ENCODE data around the gene UPF2. TPM values are rescaled to one million over a fixed set of nuclear protein-coding genes. Genes with fewer than 3 reads are reported as not detected.

UPF2 gene
- polyA plus RNA-seq, 3 donors, result 2.7 to 6.7 (median 4.3) TPM

GRCh38 chr10:11918384-11918783 lies 124.2 kb downstream of the UPF2 start:
- H3K27ac ChIP-seq (ENCODE audit: low read depth in 1 of 2, low read length in 2 of 2), result no peak overlapping the region
- H3K4me2 ChIP-seq (replicated peaks; ENCODE audit: extremely low read depth, low read length, poor library complexity, severe bottlenecking), result no peak overlapping the region
- no peaks in the 10 kb centered on the region for H3K4me1 Mint-ChIP-seq
- H3K9me3 Mint-ChIP-seq, result no peaks in the 10 kb centered on the region
- no peak overlapping the region for H3K9ac ChIP-seq (ENCODE audit: insufficient read depth, low read length, poor library complexity, severe bottlenecking)
- no peaks in the 10 kb centered on the region for H3K4me1 ChIP-seq (ENCODE audit: control insufficient read depth in 1 of 2, insufficient read depth in 2 of 2, low read length in 2 of 2)
- no peaks in the 10 kb centered on the region for H3K79me2 ChIP-seq (ENCODE audit: insufficient read depth, low read length)
- intact Hi-C loops (cut with micrococcal nuclease), result no loop called here
- no peak overlapping the region for H3K4me3 Mint-ChIP-seq
- WGBS (ENCODE audit: insufficient coverage), result 100% methylated on average over 3 of the region's 8 CpGs
- peaks cover 0 to 2% (median 0%) of the 10 kb centered on the region in 3 donors for H3K27me3 Mint-ChIP-seq (ENCODE audit: low read depth in 3 of 3)
- peaks cover 38 to 46% of the 10 kb centered on the region in 2 donors for H3K36me3 Mint-ChIP-seq
- H3K4me3 ChIP-seq (replicated peaks in 1 of 3; ENCODE audit: low read depth in 2 of 3, low read length in 3 of 3), result no peak overlapping the region
- no peaks in the 10 kb centered on the region for H3K27me3 ChIP-seq (ENCODE audit: control insufficient read depth in 2 of 2, insufficient read depth in 2 of 2, low read length in 2 of 2)
- peaks cover 38 to 53% of the 10 kb centered on the region in 2 donors for H3K36me3 ChIP-seq (replicated peaks in 1 of 2; ENCODE audit: control insufficient read depth in 1 of 2, insufficient read depth in 2 of 2, low read length in 2 of 2)
- no peaks in the 10 kb centered on the region for H3K9me3 ChIP-seq (replicated peaks in 1 of 2; ENCODE audit: control insufficient read depth in 1 of 2, insufficient read depth in 1 of 2, low read length in 2 of 2)
- no peak overlapping the region for H2AFZ ChIP-seq (ENCODE audit: insufficient read depth, low read depth, low read length, poor library complexity, severe bottlenecking)
- H3K27ac Mint-ChIP-seq, result peak overlapping the region in 1 of 7 donors; percentile 13
- DNase-seq, result no peak
- no peak for TF ChIP-seq CTCF (IDR thresholded peaks at IDR 0.05)
- no peaks in the 10 kb centered on the region for H4K20me1 ChIP-seq (ENCODE audit: insufficient read depth, low read length)

- Mint-ChIP-seq H3K36me3 (no peaks in the 10 kb centered on the region), H3K27ac (no peak overlapping the region), H3K9me3 (no peaks in the 10 kb centered on the region), H3K4me1 (no peaks in the 10 kb centered on the region), H3K4me3 (no peak overlapping the region), H3K27me3 (ENCODE audit: low read depth in 3 of 3) (peaks cover 0 to 2% (median 2%) of the 10 kb centered on the region in 3 donors)
- H3K9me3 ChIP-seq (replicated peaks in 1 of 2; ENCODE audit: control insufficient read depth in 1 of 2, insufficient read depth in 1 of 2, low read length in 2 of 2), result no peaks in the 10 kb centered on the region
- peaks cover 0 to under 1% of the 10 kb centered on the region in 2 donors for H3K36me3 ChIP-seq (replicated peaks in 1 of 2; ENCODE audit: control insufficient read depth in 1 of 2, insufficient read depth in 2 of 2, low read length in 2 of 2)
- H3K4me1 ChIP-seq (ENCODE audit: control insufficient read depth in 1 of 2, insufficient read depth in 2 of 2, low read length in 2 of 2), result no peaks in the 10 kb centered on the region
- no peak overlapping the region for H3K9ac ChIP-seq (ENCODE audit: insufficient read depth, low read length, poor library complexity, severe bottlenecking)
- no peak for DNase-seq
- no peak overlapping the region for H3K4me3 ChIP-seq (replicated peaks in 1 of 3; ENCODE audit: low read depth in 2 of 3, low read length in 3 of 3)
- no peak overlapping the region for H3K27ac ChIP-seq (ENCODE audit: low read depth in 1 of 2, low read length in 2 of 2)
- no peaks in the 10 kb centered on the region for H3K79me2 ChIP-seq (ENCODE audit: insufficient read depth, low read length)
- no peaks in the 10 kb centered on the region for H4K20me1 ChIP-seq (ENCODE audit: insufficient read depth, low read length)
- no peak for TF ChIP-seq CTCF (IDR thresholded peaks at IDR 0.05)
- intact Hi-C loops (cut with micrococcal nuclease), result no loop called here
- no CpG with 5 or more reads among the region's 11 CpGs for WGBS (ENCODE audit: insufficient coverage)
- H3K4me2 ChIP-seq (replicated peaks; ENCODE audit: extremely low read depth, low read length, poor library complexity, severe bottlenecking), result no peak overlapping the region
- no peak overlapping the region for H2AFZ ChIP-seq (ENCODE audit: insufficient read depth, low read depth, low read length, poor library complexity, severe bottlenecking)
- no peaks in the 10 kb centered on the region for H3K27me3 ChIP-seq (ENCODE audit: control insufficient read depth in 2 of 2, insufficient read depth in 2 of 2, low read length in 2 of 2)
Measured at GRCh38 chr10:11913079-11913641, 129.4 kb downstream of the UPF2 start.
